Dendritic cell treated with granulocyte-macrophage colony-stimulating factor and Interleukin-4, amounts not matched to agents 40 ng/mL and 50 ng/mL, for 4 days (primary cell): ENCODE measurements around the gene LAMA1.

Experiments
- H3K27ac Mint-ChIP-seq: one replicate; pipeline ENCODE4 v1.8.0; 2022; ENCODE audit warnings: mild to moderate bottlenecking, mixed read lengths
- H3K27me3 Mint-ChIP-seq: one replicate; pipeline ENCODE4 v1.8.0; 2022; ENCODE audit warnings: mild to moderate bottlenecking, mixed read lengths
- H3K36me3 Mint-ChIP-seq: one replicate; pipeline ENCODE4 v1.8.0; 2022; ENCODE audit warnings: low read depth, mixed read lengths
- H3K4me1 Mint-ChIP-seq: one replicate; pipeline ENCODE4 v1.8.0; 2022; ENCODE audit warnings: low read depth, mixed read lengths
- H3K4me3 Mint-ChIP-seq: one replicate; pipeline ENCODE4 v1.8.0; 2022; ENCODE audit warnings: mild to moderate bottlenecking, moderate library complexity, mixed read lengths
- H3K9me3 Mint-ChIP-seq: one replicate; pipeline ENCODE4 v1.8.0; 2022; ENCODE audit warnings: mixed read lengths
- intact Hi-C: fragments of 100-400 bp; cut with micrococcal nuclease; formaldehyde crosslinking; loops from one replicate; pipeline ENCODE4 v1.15.0; 2022

Gene LAMA1

GRCh38 chr18:7059276-7059675 is 58.3 kb downstream of the LAMA1 start:
- H3K4me3 Mint-ChIP-seq, result no peak overlapping the region
- no peak overlapping the region for H3K27ac Mint-ChIP-seq
- no peaks in the 10 kb centered on the region for H3K9me3 Mint-ChIP-seq
- intact Hi-C loops, result loop anchor here (10.0 kb wide), 1 partner anchor 1414 kb away; no protein-coding TSS in a partner anchor
- no peaks in the 10 kb centered on the region for H3K27me3 Mint-ChIP-seq
- H3K4me1 Mint-ChIP-seq, result no peaks in the 10 kb centered on the region
- no peaks in the 10 kb centered on the region for H3K36me3 Mint-ChIP-seq

- H3K27ac Mint-ChIP-seq, result no peak overlapping the region
- no peaks in the 10 kb centered on the region for H3K36me3 Mint-ChIP-seq
- no peak overlapping the region for H3K4me3 Mint-ChIP-seq
- intact Hi-C loops, result loop anchor here (10.0 kb wide), 1 partner anchor 1411 kb away; no protein-coding TSS in a partner anchor
- no peaks in the 10 kb centered on the region for H3K27me3 Mint-ChIP-seq
- no peaks in the 10 kb centered on the region for H3K4me1 Mint-ChIP-seq
- H3K9me3 Mint-ChIP-seq, result no peaks in the 10 kb centered on the region
These were observed 61.6 kb downstream of the LAMA1 start for GRCh38 chr18:7056026-7056425.

- Mint-ChIP-seq H3K4me1 (no peaks in the 10 kb centered on the region), H3K27ac (no peak overlapping the region), H3K9me3 (no peaks in the 10 kb centered on the region), H3K27me3 (no peaks in the 10 kb centered on the region), H3K4me3 (no peak overlapping the region), H3K36me3 (no peaks in the 10 kb centered on the region)
- intact Hi-C loops, result loop anchor here (10.0 kb wide), 1 partner anchor 1405 kb away; no protein-coding TSS in a partner anchor
These were observed 67.6 kb downstream of the LAMA1 start for GRCh38 chr18:7049951-7050350.

GRCh38 chr18:7048081-7048480 is 69.5 kb downstream of the LAMA1 start:
- Mint-ChIP-seq H3K27me3 (no peaks in the 10 kb centered on the region), H3K4me3 (no peak overlapping the region), H3K4me1 (no peaks in the 10 kb centered on the region), H3K36me3 (no peaks in the 10 kb centered on the region), H3K27ac (no peak overlapping the region), H3K9me3 (no peaks in the 10 kb centered on the region)
- intact Hi-C loops, result no loop called here

- H3K36me3 Mint-ChIP-seq, result no peaks in the 10 kb centered on the region
- H3K27me3 Mint-ChIP-seq, result no peaks in the 10 kb centered on the region
- H3K4me3 Mint-ChIP-seq, result no peak overlapping the region
- H3K27ac Mint-ChIP-seq, result no peak overlapping the region
- no peaks in the 10 kb centered on the region for H3K4me1 Mint-ChIP-seq
- no peaks in the 10 kb centered on the region for H3K9me3 Mint-ChIP-seq
- intact Hi-C loops, result no loop called here
These were observed 70.3 kb downstream of the LAMA1 start for GRCh38 chr18:7047336-7047735.

GRCh38 chr18:7038330-7038851 is 79.2 kb downstream of the LAMA1 start:
- Mint-ChIP-seq H3K27me3 (no peaks in the 10 kb centered on the region), H3K36me3 (no peaks in the 10 kb centered on the region), H3K27ac (no peak overlapping the region), H3K9me3 (peaks cover 7% of the 10 kb centered on the region), H3K4me1 (no peaks in the 10 kb centered on the region), H3K4me3 (no peak overlapping the region)
- intact Hi-C loops, result no loop called here

GRCh38 chr18:7037470-7037869 is 80.1 kb downstream of the LAMA1 start:
- H3K36me3 Mint-ChIP-seq, result no peaks in the 10 kb centered on the region
- intact Hi-C loops, result no loop called here
- no peaks in the 10 kb centered on the region for H3K27me3 Mint-ChIP-seq
- no peak overlapping the region for H3K4me3 Mint-ChIP-seq
- H3K27ac Mint-ChIP-seq, result no peak overlapping the region
- H3K9me3 Mint-ChIP-seq, result peaks cover 7% of the 10 kb centered on the region
- no peaks in the 10 kb centered on the region for H3K4me1 Mint-ChIP-seq

GRCh38 chr18:7035807-7036206 is 81.8 kb downstream of the LAMA1 start:
- no peaks in the 10 kb centered on the region for H3K36me3 Mint-ChIP-seq
- intact Hi-C loops, result no loop called here
- H3K9me3 Mint-ChIP-seq, result peaks cover 7% of the 10 kb centered on the region
- no peak overlapping the region for H3K4me3 Mint-ChIP-seq
- H3K4me1 Mint-ChIP-seq, result no peaks in the 10 kb centered on the region
- no peak overlapping the region for H3K27ac Mint-ChIP-seq
- H3K27me3 Mint-ChIP-seq, result no peaks in the 10 kb centered on the region

- Mint-ChIP-seq H3K9me3 (peaks cover 7% of the 10 kb centered on the region), H3K36me3 (no peaks in the 10 kb centered on the region), H3K4me1 (no peaks in the 10 kb centered on the region), H3K27me3 (no peaks in the 10 kb centered on the region), H3K27ac (no peak overlapping the region), H3K4me3 (no peak overlapping the region)
- intact Hi-C loops, result no loop called here
These were observed 82.7 kb downstream of the LAMA1 start for GRCh38 chr18:7034924-7035323.

- intact Hi-C loops, result no loop called here
- H3K36me3 Mint-ChIP-seq, result no peaks in the 10 kb centered on the region
These were observed 85.1 kb downstream of the LAMA1 start for GRCh38 chr18:7032537-7032936.

GRCh38 chr18:7028625-7029024 is 89.0 kb downstream of the LAMA1 start:
- Mint-ChIP-seq H3K4me3 (no peak overlapping the region), H3K27me3 (no peaks in the 10 kb centered on the region), H3K27ac (no peak overlapping the region), H3K36me3 (no peaks in the 10 kb centered on the region), H3K9me3 (no peaks in the 10 kb centered on the region), H3K4me1 (no peaks in the 10 kb centered on the region)
- intact Hi-C loops, result no loop called here

More at GRCh38 chr18:7032537-7032936, 85.1 kb downstream of the LAMA1 start:
- H3K27ac Mint-ChIP-seq, result no peak overlapping the region
- peaks cover 7% of the 10 kb centered on the region for H3K9me3 Mint-ChIP-seq
- H3K4me3 Mint-ChIP-seq, result no peak overlapping the region
- H3K4me1 Mint-ChIP-seq, result no peaks in the 10 kb centered on the region
- H3K27me3 Mint-ChIP-seq, result no peaks in the 10 kb centered on the region

GRCh38 chr18:7025194-7025593 is 92.4 kb downstream of the LAMA1 start:
- no peaks in the 10 kb centered on the region for H3K9me3 Mint-ChIP-seq
- no peaks in the 10 kb centered on the region for H3K4me1 Mint-ChIP-seq
- intact Hi-C loops, result no loop called here
- H3K4me3 Mint-ChIP-seq, result no peak overlapping the region
- H3K27me3 Mint-ChIP-seq, result no peaks in the 10 kb centered on the region
- H3K36me3 Mint-ChIP-seq, result no peaks in the 10 kb centered on the region
- H3K27ac Mint-ChIP-seq, result no peak overlapping the region

- Mint-ChIP-seq H3K4me3 (no peak overlapping the region), H3K27me3 (no peaks in the 10 kb centered on the region), H3K4me1 (no peaks in the 10 kb centered on the region), H3K36me3 (no peaks in the 10 kb centered on the region), H3K27ac (no peak overlapping the region), H3K9me3 (no peaks in the 10 kb centered on the region)
- intact Hi-C loops, result no loop called here
These were observed 94.0 kb downstream of the LAMA1 start for GRCh38 chr18:7023581-7023980.

- Mint-ChIP-seq H3K36me3 (no peaks in the 10 kb centered on the region), H3K4me1 (no peaks in the 10 kb centered on the region), H3K27ac (no peak overlapping the region), H3K27me3 (no peaks in the 10 kb centered on the region), H3K4me3 (no peak overlapping the region), H3K9me3 (no peaks in the 10 kb centered on the region)
- intact Hi-C loops, result no loop called here
These were observed 94.5 kb downstream of the LAMA1 start for GRCh38 chr18:7023063-7023580.
